Chondrocyte (in vitro differentiated cells): ENCODE data around the gene FBXO48. TPM values are rescaled to one million over a fixed set of nuclear protein-coding genes. Genes with fewer than 3 reads are reported as not detected.

ENCODE experiments used
- DNase-seq: peaks from one replicate; pipeline ENCODE4 v3.0.0; 2021; ENCODE audit warnings: mixed read lengths, low spot score
- H3K27ac Mint-ChIP-seq: one replicate; pipeline ENCODE4 v1.8.0; 2021; ENCODE audit warnings: mild to moderate bottlenecking, moderate library complexity, mixed read lengths; ENCODE audit not compliant: unreplicated experiment
- H3K27me3 Mint-ChIP-seq: 2 replicates; pipeline ENCODE4 v1.8.0; 2021; ENCODE audit warnings: low read depth, mixed read lengths
- H3K36me3 Mint-ChIP-seq: 2 replicates; pipeline ENCODE4 v1.8.0; 2021; ENCODE audit warnings: low read depth, mixed read lengths
- H3K4me1 Mint-ChIP-seq: 2 replicates; pipeline ENCODE4 v1.8.0; 2021; ENCODE audit warnings: low read depth, mild to moderate bottlenecking, mixed read lengths
- H3K4me3 Mint-ChIP-seq: one replicate; pipeline ENCODE4 v1.8.0; 2021; ENCODE audit warnings: mild to moderate bottlenecking, moderate library complexity, mixed read lengths; ENCODE audit not compliant: unreplicated experiment
- H3K9me3 Mint-ChIP-seq: 2 replicates; pipeline ENCODE4 v1.8.0; 2021; ENCODE audit warnings: low read depth, mixed read lengths
- CTCF ChIP-seq: fragments of 200-600 bp; sonication (generic); IDR thresholded peaks from 2 replicates; pipeline ENCODE4 v1.5.0; 2021; ENCODE audit warnings: antibody characterized with exemption, mild to moderate bottlenecking, moderate library complexity
- total RNA-seq: library from RNA; stranded (reverse); gene quantifications from 3 replicates; pipeline ENCODE4 v1.2.1, GENCODE V29; 2021

The FBXO48 gene
- total RNA-seq, 1 donor from 2014 or later, result 0.55 TPM

- Mint-ChIP-seq H3K4me3 (peak overlapping the region; percentile 96), H3K27me3 (no peaks in the 10 kb centered on the region), H3K9me3 (no peaks in the 10 kb centered on the region), H3K4me1 (peaks cover 20% of the 10 kb centered on the region), H3K27ac (peak overlapping the region; percentile 94), H3K36me3 (no peaks in the 10 kb centered on the region)
- no peak for TF ChIP-seq CTCF
- no peak for DNase-seq
Measured at GRCh38 chr2:68466778-68467076, 367 bp downstream of the FBXO48 start.

GRCh38 chr2:68466361-68466777, 725 bp downstream of the FBXO48 start:
- Mint-ChIP-seq H3K27me3 (no peaks in the 10 kb centered on the region), H3K27ac (peak overlapping the region; percentile 94), H3K4me3 (peak overlapping the region; percentile 96), H3K4me1 (peaks cover 20% of the 10 kb centered on the region), H3K9me3 (no peaks in the 10 kb centered on the region), H3K36me3 (no peaks in the 10 kb centered on the region)
- DNase-seq, result no peak
- peak; percentile 64 for TF ChIP-seq CTCF

- H3K4me3 Mint-ChIP-seq, result no peak overlapping the region
- no peaks in the 10 kb centered on the region for H3K36me3 Mint-ChIP-seq
- H3K27me3 Mint-ChIP-seq, result no peaks in the 10 kb centered on the region
- H3K4me1 Mint-ChIP-seq, result peaks cover 20% of the 10 kb centered on the region
- H3K27ac Mint-ChIP-seq, result no peak overlapping the region
- TF ChIP-seq CTCF, result no peak
- H3K9me3 Mint-ChIP-seq, result no peaks in the 10 kb centered on the region
- no peak for DNase-seq
Measured at GRCh38 chr2:68465081-68465916, 1.8 kb downstream of the FBXO48 start.

- DNase-seq, result no peak
- TF ChIP-seq CTCF, result no peak
- H3K27me3 Mint-ChIP-seq, result no peaks in the 10 kb centered on the region
- no peaks in the 10 kb centered on the region for H3K36me3 Mint-ChIP-seq
- no peaks in the 10 kb centered on the region for H3K9me3 Mint-ChIP-seq
- H3K4me3 Mint-ChIP-seq, result no peak overlapping the region
- H3K27ac Mint-ChIP-seq, result no peak overlapping the region
- peaks cover 20% of the 10 kb centered on the region for H3K4me1 Mint-ChIP-seq
Measured at GRCh38 chr2:68464651-68465050, 2.4 kb downstream of the FBXO48 start.

GRCh38 chr2:68463287-68463877, 3.7 kb downstream of the FBXO48 start:
- Mint-ChIP-seq H3K4me1 (peaks cover 24% of the 10 kb centered on the region), H3K36me3 (no peaks in the 10 kb centered on the region), H3K9me3 (no peaks in the 10 kb centered on the region), H3K27ac (no peak overlapping the region), H3K27me3 (no peaks in the 10 kb centered on the region), H3K4me3 (no peak overlapping the region)
- DNase-seq, result no peak
- peak; percentile 89 for TF ChIP-seq CTCF
